GM10248 (cell line): Measurements from ENCODE around the gene AKIRIN1.
"Not testable (repeated sequence)": the region's sequence is repeated elsewhere in the genome, so short reads cannot be mapped to it uniquely, and the experiment has no call there.

ENCODE experiments used
- CTCF ChIA-PET: fragments of 300-600 bp; sonication (Branson Sonifier 250); formaldehyde crosslinking; extraction: SDS; loops from one replicate; lab custom pipeline; 2021; ENCODE audit warnings: antibody characterized with exemption; lab: Yijun Ruan, JAX
- POLR2A ChIA-PET: fragments of 350-650 bp; sonication (Branson Sonifier 250); formaldehyde crosslinking; extraction: SDS; loops from one replicate; lab custom pipeline; 2020; ENCODE audit warnings: antibody characterized with exemption; lab: Yijun Ruan, JAX
- DNase-seq: peaks from one replicate; pipeline ENCODE4 v3.0.0; 2012; ENCODE audit errors: extremely low spot score
- TF ChIP-seq, protein P1 (sequence below): IDR thresholded peaks from 2 replicates; pipeline ENCODE4 v1.5.1; 2012; ENCODE audit warnings: mild to moderate bottlenecking, low read depth; ENCODE audit errors: extremely low read depth, missing control alignments, control extremely low read depth

AKIRIN1 gene

DNA sequence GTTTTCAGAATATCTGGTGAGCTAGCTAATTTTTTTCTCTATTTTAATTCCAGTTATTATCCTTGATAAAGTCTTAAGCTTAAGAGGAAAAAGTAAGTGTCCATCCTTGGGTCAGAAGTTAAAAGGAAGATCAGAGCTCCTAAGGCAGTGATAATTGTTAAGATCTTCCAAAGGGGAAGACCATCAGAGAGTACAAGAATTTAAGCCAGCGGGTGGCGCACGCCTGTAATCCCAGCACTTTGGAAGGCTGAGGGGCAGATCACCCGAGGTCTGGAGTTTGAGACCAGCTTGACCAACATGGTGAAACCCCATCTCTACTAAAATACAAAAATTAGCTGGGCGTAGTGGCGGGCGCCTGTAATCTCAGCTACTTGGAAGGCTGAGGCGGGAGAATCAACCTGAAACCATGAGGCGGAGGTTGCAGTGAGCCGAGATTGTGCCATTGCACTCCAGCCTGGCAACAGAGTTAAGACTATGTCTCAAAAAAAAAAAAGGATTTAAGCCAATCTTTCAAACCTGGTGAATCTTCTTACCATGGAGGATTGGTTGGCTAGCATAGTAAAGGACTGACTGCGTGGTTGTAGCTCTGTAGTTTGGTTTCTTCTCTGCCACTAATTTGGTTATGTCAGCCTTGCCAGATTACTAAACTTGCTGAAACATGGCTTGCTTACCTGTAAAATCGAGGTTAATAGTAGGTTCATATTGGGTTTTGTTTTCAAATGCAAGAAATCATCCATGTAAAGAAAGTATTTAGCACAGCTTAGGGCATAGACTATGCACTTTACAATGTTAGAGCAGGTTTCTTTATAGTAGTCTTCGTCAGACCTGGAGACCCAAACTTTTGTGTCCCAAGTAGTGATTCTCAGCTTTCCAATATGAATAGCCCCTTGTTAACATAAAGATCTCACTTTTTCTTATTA is 15.9 kb downstream of the AKIRIN1 start:
- ChIA-PET POLR2A (interaction anchor here (1.6 kb wide), 1 partner anchor 19 kb away, joined by 4 read pairs; the partner anchor contains the start of gene NDUFS5), CTCF (interaction anchor here (0.6 kb wide), 1 partner anchor 42 kb away, joined by 3 read pairs; no protein-coding TSS in a partner anchor)
- TF ChIP-seq, protein P1, sequence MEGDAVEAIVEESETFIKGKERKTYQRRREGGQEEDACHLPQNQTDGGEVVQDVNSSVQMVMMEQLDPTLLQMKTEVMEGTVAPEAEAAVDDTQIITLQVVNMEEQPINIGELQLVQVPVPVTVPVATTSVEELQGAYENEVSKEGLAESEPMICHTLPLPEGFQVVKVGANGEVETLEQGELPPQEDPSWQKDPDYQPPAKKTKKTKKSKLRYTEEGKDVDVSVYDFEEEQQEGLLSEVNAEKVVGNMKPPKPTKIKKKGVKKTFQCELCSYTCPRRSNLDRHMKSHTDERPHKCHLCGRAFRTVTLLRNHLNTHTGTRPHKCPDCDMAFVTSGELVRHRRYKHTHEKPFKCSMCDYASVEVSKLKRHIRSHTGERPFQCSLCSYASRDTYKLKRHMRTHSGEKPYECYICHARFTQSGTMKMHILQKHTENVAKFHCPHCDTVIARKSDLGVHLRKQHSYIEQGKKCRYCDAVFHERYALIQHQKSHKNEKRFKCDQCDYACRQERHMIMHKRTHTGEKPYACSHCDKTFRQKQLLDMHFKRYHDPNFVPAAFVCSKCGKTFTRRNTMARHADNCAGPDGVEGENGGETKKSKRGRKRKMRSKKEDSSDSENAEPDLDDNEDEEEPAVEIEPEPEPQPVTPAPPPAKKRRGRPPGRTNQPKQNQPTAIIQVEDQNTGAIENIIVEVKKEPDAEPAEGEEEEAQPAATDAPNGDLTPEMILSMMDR: no peak
- DNase-seq: no peak

DNA sequence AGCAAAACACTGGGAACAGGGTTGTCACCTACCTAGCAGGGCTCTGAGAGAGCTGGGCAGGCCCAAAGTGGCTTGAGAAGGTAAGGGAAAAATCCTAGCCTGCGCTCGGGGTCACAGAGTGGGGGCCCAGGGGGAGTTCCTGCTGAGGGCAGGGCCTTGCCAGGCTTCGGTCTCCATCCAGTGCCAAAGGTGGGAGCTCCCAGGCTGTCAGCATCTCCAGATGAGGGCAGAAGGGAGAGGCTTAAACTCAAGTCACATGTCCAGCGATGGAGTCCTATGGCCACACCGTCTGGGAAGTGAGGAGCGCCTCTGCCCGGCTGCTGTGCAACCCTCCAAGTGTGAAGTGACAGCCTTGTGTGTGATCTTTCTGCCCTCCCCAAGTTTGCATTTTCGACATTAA is 23.9 kb downstream of the AKIRIN1 start:
- DNase-seq, CTCF ChIA-PET, POLR2A ChIA-PET: not testable (repeated sequence)

DNA sequence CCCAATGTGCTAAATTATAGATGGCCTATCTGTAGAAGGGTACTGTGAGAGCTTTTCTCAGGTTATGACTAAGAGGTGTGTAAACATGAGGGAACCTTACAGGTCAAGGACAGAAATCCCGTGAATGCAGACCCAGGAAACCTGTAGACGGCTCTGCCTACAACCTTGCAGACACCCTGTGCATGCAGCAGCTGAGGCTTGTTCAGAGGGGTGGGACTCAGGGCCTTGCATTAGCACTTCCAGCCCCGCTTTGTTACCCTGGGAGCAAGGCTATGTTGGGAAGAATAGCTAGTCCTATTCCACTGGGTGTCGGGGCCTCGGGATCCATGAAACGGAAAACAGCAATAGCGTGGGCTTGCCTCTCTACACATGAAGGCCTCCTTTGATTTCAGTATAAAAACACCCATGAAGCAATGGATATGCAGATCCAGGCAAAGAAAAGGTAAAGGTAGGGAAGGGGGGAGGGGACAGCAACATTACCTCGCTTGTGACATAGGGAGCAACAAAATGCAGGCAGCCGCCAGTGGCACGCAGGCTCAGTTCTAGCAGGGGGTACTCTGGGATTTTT is 25.6 kb downstream of the AKIRIN1 start:
- TF ChIP-seq, protein P1: no peak
- DNase-seq: no peak
- ChIA-PET POLR2A (no interaction called here), CTCF (interaction anchor here (1.1 kb wide), 1 partner anchor 19 kb away, joined by 3 read pairs; no protein-coding TSS in a partner anchor)

DNA sequence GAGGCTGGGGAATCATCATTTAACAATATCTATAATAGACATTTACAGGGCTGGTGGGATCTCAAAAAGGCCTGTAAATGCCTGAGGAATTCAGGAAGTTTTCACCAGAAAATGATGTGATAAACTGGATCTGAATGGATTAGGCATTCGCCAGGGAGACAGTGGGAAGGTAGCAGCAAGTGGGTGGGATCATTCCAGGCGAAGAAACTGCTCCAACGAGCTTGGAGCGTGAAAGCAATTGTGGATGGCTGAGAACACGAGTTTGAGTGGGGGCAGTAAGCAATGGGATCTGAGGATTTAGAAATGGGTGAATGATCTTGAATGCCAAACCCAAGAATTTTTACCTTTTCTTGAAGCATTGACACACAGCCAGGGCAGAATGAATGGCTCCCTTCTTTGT is 26.2 kb downstream of the AKIRIN1 start:
- TF ChIP-seq, protein P1: no peak
- ChIA-PET CTCF (no interaction called here), POLR2A (no interaction called here)
- no peak for DNase-seq

DNA sequence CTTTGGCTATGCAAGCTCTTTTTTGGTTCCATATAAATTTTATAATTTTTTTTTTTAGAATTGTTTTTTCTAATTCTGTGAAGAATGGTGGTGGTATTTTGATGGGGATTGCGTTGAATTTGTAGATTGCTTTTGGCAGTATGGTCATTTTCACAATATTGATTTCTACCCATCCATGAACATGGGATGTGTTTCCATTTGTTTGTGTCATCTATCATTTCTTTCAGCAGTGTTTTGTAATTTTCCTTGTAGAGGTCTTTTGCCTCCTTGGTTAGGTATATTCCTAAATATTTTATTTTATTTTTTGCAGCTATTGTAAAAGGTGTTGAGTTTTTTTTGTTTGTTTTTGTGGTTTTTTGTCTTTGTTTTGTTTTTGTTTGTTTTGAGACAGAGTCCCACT is 29.4 kb downstream of the AKIRIN1 start:
- CTCF ChIA-PET, POLR2A ChIA-PET, DNase-seq: not testable (repeated sequence)

DNA sequence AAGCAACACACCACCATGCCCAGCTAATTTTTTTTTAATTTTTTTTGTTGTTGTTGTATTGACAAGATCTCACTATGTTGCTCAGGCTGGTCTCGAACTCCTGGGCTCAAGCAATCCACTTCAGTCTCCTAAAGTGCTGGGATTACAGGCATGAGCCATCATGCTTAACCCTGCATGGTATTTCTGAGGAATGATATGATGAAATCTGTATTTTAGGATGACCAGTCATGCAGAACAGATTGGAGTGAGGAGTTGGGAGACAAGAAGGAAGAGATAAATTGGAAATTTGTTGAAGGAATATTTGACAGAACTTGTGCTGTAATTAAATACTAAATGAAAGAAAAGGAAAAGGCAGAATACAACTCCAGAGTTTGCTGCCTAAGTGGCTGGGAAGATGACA is 30.4 kb downstream of the AKIRIN1 start:
- ChIA-PET POLR2A (no interaction called here), CTCF (interaction anchor here (0.7 kb wide), 1 partner anchor 22 kb away, joined by 3 read pairs; no protein-coding TSS in a partner anchor)

DNA sequence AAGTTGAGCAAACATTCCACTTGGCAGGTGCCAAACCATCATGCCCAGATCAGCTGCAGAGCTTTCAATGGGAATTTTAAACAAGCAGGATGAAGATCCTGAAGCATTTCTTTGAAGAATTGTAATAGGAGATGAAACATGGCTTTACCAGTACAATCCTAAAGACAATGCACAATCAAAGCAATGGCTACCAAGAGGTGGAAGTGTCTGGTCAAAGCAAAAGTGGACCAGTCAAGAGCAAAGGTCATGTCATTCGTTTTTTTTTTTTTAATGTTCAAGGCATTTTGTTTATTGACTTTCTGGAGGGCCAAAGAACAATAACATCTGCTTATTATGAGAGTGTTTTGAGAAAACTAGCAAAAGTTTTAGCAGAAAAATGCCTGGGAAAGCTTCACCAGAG is 32.1 kb downstream of the AKIRIN1 start:
- POLR2A ChIA-PET: no interaction called here
- TF ChIP-seq, protein P1: no peak
- no peak for DNase-seq
- CTCF ChIA-PET: no interaction called here

More for the DNA sequence above, 30.4 kb downstream of the AKIRIN1 start:
- DNase-seq: no peak
- TF ChIP-seq, protein P1: no peak
